Measurements from ENCODE around the gene PODN. TPM values are rescaled to one million over a fixed set of nuclear protein-coding genes. Genes with fewer than 3 reads are reported as not detected.

Gene PODN
- total RNA-seq, 2 donors from 2014 or later: 44.1 to 47.2 TPM

DNA sequence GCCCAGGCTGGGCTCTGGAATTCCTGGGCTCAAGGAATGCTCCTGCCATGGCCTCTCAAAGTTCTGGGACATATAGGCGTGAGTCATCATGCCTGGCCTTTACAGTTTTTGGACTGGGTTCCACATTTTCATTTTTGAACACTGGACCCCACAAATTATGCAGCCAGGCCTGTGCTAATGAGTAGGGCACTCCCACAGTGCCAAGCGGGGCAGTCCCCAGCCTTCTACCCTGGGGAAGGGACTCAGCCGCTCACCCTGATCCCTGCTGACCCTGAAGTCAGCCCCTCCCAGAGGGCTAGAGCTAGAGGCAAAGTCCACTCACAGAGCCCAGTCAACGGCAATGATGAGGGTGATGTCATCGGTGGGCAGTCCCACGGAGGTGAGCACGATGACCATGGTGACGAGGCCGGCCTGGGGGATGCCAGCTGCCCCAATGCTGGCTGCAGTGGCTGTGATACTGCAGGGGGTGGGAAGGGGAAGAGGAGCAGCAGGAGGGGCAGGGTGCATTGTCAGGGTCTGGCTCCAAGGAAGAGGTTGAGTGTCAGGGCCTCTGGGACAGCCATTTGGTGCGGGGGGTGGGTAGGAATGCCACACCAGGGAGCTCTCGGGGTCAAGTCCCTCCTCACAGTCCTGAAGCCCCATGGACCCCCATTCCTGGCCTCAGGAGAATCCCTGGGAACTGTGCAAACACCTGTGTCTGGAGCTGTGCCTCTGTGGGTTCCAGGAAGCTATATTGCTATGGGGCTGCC is 27.6 kb downstream of the PODN start:
- DNase-seq (ENCODE audit: low spot score): no peak
- peaks cover 0 to 27% of the 10 kb centered on the region in 2 donors for H3K4me1 ChIP-seq
- no peaks in the 10 kb centered on the region for H3K27me3 ChIP-seq
- no peaks in the 10 kb centered on the region for H3K9me3 ChIP-seq
- no peaks in the 10 kb centered on the region for H3K36me3 ChIP-seq
- no peak overlapping the region for H3K27ac ChIP-seq
- H3K4me3 ChIP-seq: no peak overlapping the region
- TF ChIP-seq, protein P1, sequence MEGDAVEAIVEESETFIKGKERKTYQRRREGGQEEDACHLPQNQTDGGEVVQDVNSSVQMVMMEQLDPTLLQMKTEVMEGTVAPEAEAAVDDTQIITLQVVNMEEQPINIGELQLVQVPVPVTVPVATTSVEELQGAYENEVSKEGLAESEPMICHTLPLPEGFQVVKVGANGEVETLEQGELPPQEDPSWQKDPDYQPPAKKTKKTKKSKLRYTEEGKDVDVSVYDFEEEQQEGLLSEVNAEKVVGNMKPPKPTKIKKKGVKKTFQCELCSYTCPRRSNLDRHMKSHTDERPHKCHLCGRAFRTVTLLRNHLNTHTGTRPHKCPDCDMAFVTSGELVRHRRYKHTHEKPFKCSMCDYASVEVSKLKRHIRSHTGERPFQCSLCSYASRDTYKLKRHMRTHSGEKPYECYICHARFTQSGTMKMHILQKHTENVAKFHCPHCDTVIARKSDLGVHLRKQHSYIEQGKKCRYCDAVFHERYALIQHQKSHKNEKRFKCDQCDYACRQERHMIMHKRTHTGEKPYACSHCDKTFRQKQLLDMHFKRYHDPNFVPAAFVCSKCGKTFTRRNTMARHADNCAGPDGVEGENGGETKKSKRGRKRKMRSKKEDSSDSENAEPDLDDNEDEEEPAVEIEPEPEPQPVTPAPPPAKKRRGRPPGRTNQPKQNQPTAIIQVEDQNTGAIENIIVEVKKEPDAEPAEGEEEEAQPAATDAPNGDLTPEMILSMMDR (IDR thresholded peaks at IDR 0.05): no peak

DNA sequence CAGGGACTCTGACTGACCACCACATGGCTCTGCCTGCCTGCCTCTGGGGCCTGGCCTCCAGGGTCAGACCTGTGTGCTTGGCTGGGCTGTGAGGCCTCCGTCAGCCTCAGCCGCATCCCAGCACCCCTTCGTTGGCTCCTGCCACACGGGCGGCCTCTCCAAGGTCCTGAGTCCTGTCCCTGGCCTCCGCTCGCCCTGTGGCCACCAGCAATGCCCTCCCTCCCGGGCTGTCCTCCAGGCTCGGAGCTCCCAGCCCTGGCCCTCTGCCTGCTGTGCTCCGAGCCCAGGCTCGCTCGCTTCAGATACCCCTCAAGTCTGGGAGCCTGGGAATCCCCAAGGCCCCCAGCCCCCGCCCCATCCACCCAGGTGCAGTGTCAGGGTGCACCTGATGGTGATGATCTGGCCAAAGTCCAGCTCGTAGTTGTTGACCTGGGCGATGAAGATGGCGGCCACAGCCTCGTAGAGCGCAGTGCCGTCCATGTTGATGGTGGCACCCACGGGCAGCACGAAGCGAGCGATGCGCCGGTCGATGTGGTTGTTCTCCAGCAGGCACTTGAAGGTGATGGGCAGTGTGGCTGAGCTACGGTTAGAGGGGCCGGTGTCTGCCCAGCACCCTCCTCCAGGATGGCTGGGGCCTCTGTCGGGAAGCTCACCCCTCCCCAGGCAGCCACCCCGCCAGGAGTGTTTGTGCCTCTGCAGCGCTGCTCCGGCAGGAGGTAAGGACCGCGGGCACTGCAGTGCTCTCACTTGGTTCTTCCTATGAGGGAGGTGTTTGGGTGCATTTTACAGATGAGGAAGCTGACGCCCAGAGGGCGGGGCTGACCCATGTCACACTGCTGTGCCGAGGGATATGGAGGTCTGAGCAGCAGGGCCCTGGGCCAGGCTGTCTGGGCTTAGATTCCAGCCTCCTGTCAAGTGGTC is 28.5 kb downstream of the PODN start:
- Histone ChIP-seq H3K4me3 (no peak overlapping the region), H3K4me1 (peaks cover 0 to 27% of the 10 kb centered on the region in 2 donors), H3K27ac (no peak overlapping the region), H3K9me3 (no peaks in the 10 kb centered on the region), H3K27me3 (no peaks in the 10 kb centered on the region), H3K36me3 (no peaks in the 10 kb centered on the region)
- TF ChIP-seq, protein P1 (IDR thresholded peaks at IDR 0.05): no peak
- DNase-seq (ENCODE audit: low spot score): peak; percentile 71

DNA sequence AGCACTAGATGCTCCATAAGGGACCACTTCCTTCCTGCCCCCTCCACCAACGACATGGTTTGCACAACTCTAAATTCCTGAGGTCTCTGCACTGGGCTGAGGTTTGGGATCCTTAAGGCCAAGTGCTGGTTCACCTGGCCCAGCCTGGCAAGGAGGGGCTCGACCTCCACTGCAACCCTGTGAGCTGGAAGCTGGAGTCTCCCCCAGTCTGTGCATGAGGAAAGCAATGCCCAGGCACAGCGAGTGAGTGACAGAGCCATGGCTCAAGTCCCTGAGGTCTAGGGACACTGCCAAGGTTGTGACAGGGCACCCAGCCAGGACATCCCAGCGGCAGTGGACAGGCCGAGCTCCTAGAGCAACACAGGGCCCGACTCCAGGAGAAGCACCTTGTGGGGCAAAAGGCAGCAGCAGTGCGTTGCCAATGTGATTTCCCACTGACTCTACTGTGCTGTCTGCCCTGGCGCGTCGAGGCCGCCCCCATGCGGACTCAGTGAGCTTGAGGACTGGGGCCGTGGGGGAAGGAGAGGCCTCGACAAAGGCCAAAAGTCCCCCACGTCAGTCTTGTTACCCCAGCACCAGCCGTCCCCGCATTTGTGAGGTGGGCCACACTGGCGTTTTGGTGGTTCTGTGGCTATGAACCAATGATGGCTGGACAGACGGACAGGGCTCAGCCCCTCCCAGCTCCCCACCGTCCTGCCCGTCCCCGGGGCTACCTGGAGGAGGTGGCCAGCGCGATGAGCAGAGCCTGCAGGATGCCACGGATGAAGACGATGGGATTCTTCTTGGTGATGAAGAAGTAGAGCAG is 30.0 kb downstream of the PODN start:
- no peaks in the 10 kb centered on the region for H3K27me3 ChIP-seq
- no peaks in the 10 kb centered on the region for H3K36me3 ChIP-seq
- H3K4me1 ChIP-seq: peaks cover 0 to 27% of the 10 kb centered on the region in 2 donors
- no peak overlapping the region for H3K4me3 ChIP-seq
- H3K9me3 ChIP-seq: no peaks in the 10 kb centered on the region
- TF ChIP-seq, protein P1 (IDR thresholded peaks at IDR 0.05): peak in 1 of 2 donors; percentile 52
- DNase-seq (ENCODE audit: low spot score): no peak
- no peak overlapping the region for H3K27ac ChIP-seq

DNA sequence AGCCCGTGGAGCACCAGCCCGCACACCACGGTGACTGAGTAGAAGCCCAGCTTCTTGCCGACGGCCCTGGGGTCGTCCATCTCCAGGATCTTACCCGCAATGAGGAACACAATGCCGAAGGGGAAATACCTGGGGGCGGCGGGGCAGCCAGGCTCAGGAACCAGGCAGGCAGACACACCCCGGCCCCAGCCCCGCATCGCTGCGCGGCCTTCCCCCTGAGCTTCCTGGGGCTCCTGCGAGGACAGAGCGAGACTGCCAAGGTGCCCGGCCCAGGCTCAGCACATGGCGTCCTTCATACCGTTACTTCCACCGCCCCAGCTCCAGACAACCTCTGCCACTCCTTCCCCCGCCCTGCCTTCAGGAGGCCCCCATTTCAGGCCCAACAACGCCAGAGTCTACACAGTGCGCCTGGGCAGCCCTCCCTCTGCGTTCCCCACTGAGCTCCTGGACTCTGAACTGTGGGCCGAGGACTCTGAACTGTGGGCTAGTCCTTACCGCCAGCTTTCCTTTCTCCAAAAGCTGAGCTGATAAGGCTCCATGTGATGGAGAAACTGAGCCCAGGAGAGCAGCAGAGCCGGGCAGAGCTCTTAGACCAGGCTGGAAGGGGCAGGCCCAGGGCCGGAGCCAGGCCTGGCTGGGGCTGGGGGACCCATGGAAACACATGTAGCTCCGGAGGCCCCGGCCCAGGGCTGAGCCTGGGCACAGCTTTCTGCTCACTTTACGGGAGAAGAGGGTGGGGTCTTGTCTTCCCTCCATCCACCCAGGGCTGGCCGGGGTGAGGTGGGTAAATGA is 30.8 kb downstream of the PODN start:
- Histone ChIP-seq H3K27me3 (no peaks in the 10 kb centered on the region), H3K36me3 (no peaks in the 10 kb centered on the region), H3K9me3 (no peaks in the 10 kb centered on the region), H3K4me1 (peaks cover 0 to 27% of the 10 kb centered on the region in 2 donors), H3K27ac (no peak overlapping the region), H3K4me3 (no peak overlapping the region)
- DNase-seq (ENCODE audit: low spot score): no peak
- TF ChIP-seq, protein P1 (IDR thresholded peaks at IDR 0.05): no peak

DNA sequence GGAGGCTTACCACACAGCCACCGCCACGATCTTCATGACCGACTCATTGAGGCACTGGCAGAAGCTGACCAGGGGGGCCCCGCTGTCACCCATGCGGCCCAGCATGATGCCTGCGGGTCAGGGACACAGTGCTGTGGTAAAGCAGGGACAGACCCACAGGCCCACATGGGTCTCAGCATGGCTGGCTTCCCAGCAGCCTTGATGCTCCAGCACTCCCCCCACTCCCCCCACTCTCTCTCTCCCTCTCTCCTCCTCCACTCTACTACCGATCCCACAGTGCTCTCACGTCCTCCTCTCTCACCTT is 31.4 kb downstream of the PODN start:
- H3K27me3 ChIP-seq: no peaks in the 10 kb centered on the region
- no peak overlapping the region for H3K4me3 ChIP-seq
- no peaks in the 10 kb centered on the region for H3K9me3 ChIP-seq
- H3K36me3 ChIP-seq: no peaks in the 10 kb centered on the region
- no peak overlapping the region for H3K27ac ChIP-seq
- no peak for DNase-seq (ENCODE audit: low spot score)
- TF ChIP-seq, protein P1 (IDR thresholded peaks at IDR 0.05): no peak
- peaks cover 0 to 27% of the 10 kb centered on the region in 2 donors for H3K4me1 ChIP-seq
